RWPE2 (cell line): ENCODE data around the gene PTX4.

Experiments
- ATAC-seq: fragments of 200-7000 bp; cut with Tn5 transposase; 3 replicates; pipeline ENCODE4 v1.9.1; 2021; ENCODE audit warnings: low read depth
- DNase-seq: peaks from one replicate; pipeline ENCODE4 v3.0.0-alpha.2; 2020; ENCODE audit warnings: low spot score
- H3K27ac ChIP-seq: fragments of 450-650 bp; 2 replicates; pipeline ENCODE4 v1.5.1; 2017; ENCODE audit warnings: mild to moderate bottlenecking; ENCODE audit not compliant: poor library complexity, severe bottlenecking
- H3K27me3 ChIP-seq: fragments of 250-450 bp; sonication (Bioruptor Pico); 2 replicates; pipeline ENCODE4 v1.5.1; 2021; ENCODE audit warnings: mild to moderate bottlenecking, moderate library complexity; ENCODE audit not compliant: insufficient read depth, poor library complexity, severe bottlenecking
- H3K36me3 ChIP-seq: fragments of 250-450 bp; sonication (Bioruptor Pico); 2 replicates; pipeline ENCODE4 v1.5.1; 2020; ENCODE audit warnings: low read depth, mild to moderate bottlenecking, moderate library complexity
- H3K4me1 ChIP-seq: fragments of 250-450 bp; sonication (Bioruptor Pico); 2 replicates; pipeline ENCODE4 v1.5.1; 2021; ENCODE audit warnings: mild to moderate bottlenecking, moderate library complexity; ENCODE audit not compliant: insufficient read depth, poor library complexity, severe bottlenecking
- H3K4me3 ChIP-seq: fragments of 250-450 bp; sonication (Bioruptor Pico); 2 replicates; pipeline ENCODE4 v1.5.1; 2021; ENCODE audit warnings: mild to moderate bottlenecking, moderate library complexity; ENCODE audit not compliant: severe bottlenecking
- H3K9me3 ChIP-seq: fragments of 250-450 bp; sonication (Bioruptor Pico); 2 replicates; pipeline ENCODE4 v1.5.1; 2021; ENCODE audit warnings: mild to moderate bottlenecking, moderate library complexity; ENCODE audit not compliant: severe bottlenecking
- TF ChIP-seq, protein P1 (sequence below): fragments of 450-650 bp; IDR thresholded peaks from one replicate; pipeline ENCODE4 v1.5.1; 2017; ENCODE audit warnings: mild to moderate bottlenecking, moderate library complexity; ENCODE audit not compliant: poor library complexity, severe bottlenecking

PTX4 gene

DNA sequence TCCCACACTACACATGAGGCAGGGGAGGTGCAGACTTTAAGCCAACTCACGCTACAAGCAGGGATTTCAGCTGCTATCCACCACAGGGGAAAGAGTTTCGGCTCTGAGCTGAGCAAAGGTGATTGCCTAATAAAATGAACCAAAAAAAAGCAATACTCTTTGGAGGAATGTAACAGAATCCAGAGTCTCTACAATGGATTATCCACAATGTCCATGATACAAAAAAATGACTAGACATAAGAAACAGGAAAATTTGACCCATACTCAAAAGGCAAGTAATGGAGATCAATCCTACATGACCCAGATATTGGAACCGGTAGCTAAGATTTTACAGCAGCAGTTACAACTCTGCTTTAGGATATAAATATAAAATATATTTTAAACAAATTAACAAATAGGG is 25.8 kb upstream of the PTX4 start:
- no peak overlapping the region for H3K4me3 ChIP-seq
- no peaks in the 10 kb centered on the region for H3K36me3 ChIP-seq
- no peak for DNase-seq
- no peaks in the 10 kb centered on the region for H3K4me1 ChIP-seq
- TF ChIP-seq, protein P1, sequence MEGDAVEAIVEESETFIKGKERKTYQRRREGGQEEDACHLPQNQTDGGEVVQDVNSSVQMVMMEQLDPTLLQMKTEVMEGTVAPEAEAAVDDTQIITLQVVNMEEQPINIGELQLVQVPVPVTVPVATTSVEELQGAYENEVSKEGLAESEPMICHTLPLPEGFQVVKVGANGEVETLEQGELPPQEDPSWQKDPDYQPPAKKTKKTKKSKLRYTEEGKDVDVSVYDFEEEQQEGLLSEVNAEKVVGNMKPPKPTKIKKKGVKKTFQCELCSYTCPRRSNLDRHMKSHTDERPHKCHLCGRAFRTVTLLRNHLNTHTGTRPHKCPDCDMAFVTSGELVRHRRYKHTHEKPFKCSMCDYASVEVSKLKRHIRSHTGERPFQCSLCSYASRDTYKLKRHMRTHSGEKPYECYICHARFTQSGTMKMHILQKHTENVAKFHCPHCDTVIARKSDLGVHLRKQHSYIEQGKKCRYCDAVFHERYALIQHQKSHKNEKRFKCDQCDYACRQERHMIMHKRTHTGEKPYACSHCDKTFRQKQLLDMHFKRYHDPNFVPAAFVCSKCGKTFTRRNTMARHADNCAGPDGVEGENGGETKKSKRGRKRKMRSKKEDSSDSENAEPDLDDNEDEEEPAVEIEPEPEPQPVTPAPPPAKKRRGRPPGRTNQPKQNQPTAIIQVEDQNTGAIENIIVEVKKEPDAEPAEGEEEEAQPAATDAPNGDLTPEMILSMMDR, result no peak
- peaks cover 4% of the 10 kb centered on the region for H3K9me3 ChIP-seq
- H3K27me3 ChIP-seq, result no peaks in the 10 kb centered on the region
- ATAC-seq, result no peak
- H3K27ac ChIP-seq, result no peak overlapping the region

DNA sequence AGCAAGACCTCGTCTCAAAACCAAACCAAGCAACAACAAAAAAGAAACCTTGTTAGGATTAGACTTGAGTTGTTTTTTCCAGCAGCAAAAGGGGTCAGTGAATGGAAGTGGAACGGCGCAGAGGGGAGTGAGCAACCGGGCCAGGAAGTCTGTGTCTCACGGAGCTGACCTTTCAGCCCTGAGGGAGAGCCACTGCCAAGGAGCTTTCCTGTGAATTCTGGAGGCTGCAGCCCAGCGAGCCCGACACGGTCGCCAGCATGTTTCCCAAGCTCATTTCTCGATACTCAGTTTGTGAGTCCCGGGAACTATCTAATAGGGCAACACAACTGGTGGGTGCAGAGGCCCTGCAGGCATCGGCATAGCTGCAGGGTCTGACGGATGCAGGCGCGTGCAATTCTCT is 24.0 kb upstream of the PTX4 start:
- no peaks in the 10 kb centered on the region for H3K4me1 ChIP-seq

DNA sequence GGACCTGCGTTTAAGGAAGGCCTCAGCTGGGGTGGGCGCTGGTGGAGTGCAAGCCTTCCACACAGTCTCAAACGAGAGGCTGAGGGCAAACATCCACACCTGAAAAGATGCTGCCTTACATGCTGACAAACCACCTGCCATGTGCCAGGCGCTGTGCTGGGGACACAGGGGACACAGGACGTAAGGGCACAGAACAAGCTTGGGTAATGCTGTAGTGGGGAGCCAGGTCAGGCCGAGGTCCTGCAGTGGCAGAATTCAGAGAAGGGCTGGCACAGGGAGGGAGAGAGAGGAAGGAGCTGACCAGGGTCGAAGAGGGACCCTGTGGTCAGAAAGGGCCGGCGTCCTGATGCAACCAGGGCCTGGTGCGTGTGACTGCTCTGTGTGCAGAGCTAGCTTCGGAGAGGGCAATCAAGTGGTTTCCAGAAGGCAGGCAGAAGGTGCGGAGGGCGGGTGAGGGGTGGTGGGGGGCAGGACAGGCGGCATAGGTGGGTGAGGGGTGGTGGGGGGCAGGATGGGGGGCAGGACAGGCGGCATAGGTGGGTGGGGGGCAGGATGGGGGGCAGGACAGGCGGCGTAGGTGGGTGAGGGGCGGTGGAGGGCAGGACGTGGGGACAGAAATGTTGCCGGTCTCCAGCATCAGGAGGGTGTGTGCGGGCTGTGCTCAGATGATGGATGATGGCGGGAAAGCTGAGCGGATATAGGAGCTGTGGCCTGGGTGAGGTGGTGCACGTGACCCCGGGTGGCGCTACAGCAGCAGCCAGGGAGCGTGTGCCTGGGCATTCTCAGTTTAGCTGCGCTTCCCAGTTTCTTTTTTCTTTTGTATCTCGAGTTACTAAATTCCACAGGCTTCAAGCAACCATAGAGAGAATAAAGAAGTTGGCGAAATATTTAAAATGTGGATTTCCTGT is 23.2 kb upstream of the PTX4 start:
- no peak; the same call in 2 of the 3 replicates for ATAC-seq
- Histone ChIP-seq H3K9me3 (peaks cover 4% of the 10 kb centered on the region), H3K4me1 (no peaks in the 10 kb centered on the region), H3K27me3 (no peaks in the 10 kb centered on the region), H3K36me3 (no peaks in the 10 kb centered on the region), H3K4me3 (no peak overlapping the region), H3K27ac (no peak overlapping the region)
- TF ChIP-seq, protein P1, result no peak
- DNase-seq, result no peak

More for the DNA sequence above, 24.0 kb upstream of the PTX4 start:
- H3K4me3 ChIP-seq, result no peak overlapping the region
- H3K27ac ChIP-seq, result no peak overlapping the region
- peaks cover 4% of the 10 kb centered on the region for H3K9me3 ChIP-seq
- H3K36me3 ChIP-seq, result no peaks in the 10 kb centered on the region
- TF ChIP-seq, protein P1, result no peak
- no peak for ATAC-seq
- no peak for DNase-seq
- H3K27me3 ChIP-seq, result no peaks in the 10 kb centered on the region

DNA sequence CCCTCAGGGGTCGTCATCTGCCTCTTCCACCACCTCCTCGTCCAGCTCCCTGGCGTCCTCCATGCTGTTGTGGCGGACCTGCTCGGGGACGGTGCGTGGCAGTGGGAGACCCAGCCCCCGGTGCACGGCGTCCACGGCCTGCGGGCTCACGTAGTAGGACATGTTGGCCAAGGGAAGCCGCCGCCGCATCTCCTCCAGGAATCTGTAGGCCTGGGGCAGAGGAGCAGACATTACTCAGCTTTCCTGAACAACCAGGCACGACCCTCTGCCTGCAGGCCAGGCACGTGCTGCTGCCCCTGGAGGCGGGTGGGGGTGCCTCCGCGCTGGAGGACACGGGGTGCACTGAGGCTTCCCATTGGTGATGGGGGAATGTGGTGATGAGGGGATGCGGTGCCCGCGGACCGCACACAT is 22.2 kb upstream of the PTX4 start:
- Histone ChIP-seq H3K27me3 (no peaks in the 10 kb centered on the region), H3K36me3 (no peaks in the 10 kb centered on the region), H3K4me3 (no peak overlapping the region), H3K9me3 (peaks cover 4% of the 10 kb centered on the region), H3K27ac (no peak overlapping the region), H3K4me1 (no peaks in the 10 kb centered on the region)
- TF ChIP-seq, protein P1, result no peak
- ATAC-seq (no peak), DNase-seq (no peak)

DNA sequence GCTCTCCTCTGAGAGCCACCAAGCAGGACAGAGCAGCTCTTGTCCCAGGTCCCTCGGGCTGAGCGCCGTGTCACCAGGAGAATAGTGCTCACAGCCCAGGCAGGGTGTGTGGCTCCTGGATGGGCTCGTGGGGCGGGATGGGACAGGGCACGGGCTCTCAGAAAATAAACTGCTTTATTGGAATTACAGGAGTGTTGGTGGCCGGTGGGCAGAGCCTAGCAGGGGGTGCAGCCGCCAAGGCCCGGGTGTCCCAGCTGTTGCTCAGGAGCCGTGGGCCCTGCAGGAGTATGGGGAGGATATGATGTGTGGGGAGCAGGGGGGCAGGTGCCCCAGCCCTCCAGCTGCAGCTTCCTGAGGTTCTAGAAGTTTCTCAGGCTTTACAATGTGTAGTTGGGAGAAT is 21.5 kb upstream of the PTX4 start:
- DNase-seq, result no peak
- Histone ChIP-seq H3K9me3 (peaks cover 4% of the 10 kb centered on the region), H3K27ac (no peak overlapping the region), H3K36me3 (no peaks in the 10 kb centered on the region), H3K4me1 (no peaks in the 10 kb centered on the region), H3K4me3 (no peak overlapping the region), H3K27me3 (no peaks in the 10 kb centered on the region)
- no peak for ATAC-seq
- TF ChIP-seq, protein P1, result no peak
